CD14-positive monocyte (primary cell): ENCODE results near the gene SETD6. TPM values are rescaled to one million over a fixed set of nuclear protein-coding genes. Genes with fewer than 3 reads are reported as not detected.

Source experiments
- DNase-seq, 3 donors: peaks; one replicate each; pipeline ENCODE4 v3.0.0-alpha.2; 2011 to 2022
- H2AFZ ChIP-seq: 2 replicates; pipeline ENCODE4 v1.6.0; 2012; ENCODE audit warnings: mild to moderate bottlenecking, low read depth, low read length, inconsistent platforms; ENCODE audit not compliant: insufficient read depth, poor library complexity, severe bottlenecking
- H3K27ac ChIP-seq, 2 donors: 1 replicate in 1 of 2; 2 replicates in 1 of 2; pipeline ENCODE4 v1.5.1; 2012 to 2013; ENCODE audit warnings: low read length in 2 of 2, control low read depth in 1 of 2, inconsistent platforms in 1 of 2, low read depth in 1 of 2, mild to moderate bottlenecking in 1 of 2
- H3K27me3 ChIP-seq, 2 donors: one replicate each; pipeline versions ENCODE4 v1.6.0 to v1.6.1; 2011 to 2013; ENCODE audit warnings: low read length in 2 of 2; ENCODE audit not compliant: control insufficient read depth in 2 of 2, insufficient read depth in 2 of 2
- H3K36me3 ChIP-seq, 2 donors: replicated peaks in 1 of 2; 1 replicate in 1 of 2; 2 replicates in 1 of 2; pipeline versions ENCODE4 v1.5.1 to v1.6.1; 2012 to 2013; ENCODE audit warnings: low read length in 2 of 2, control low read depth in 1 of 2, inconsistent platforms in 1 of 2, mild to moderate bottlenecking in 1 of 2; ENCODE audit not compliant: insufficient read depth in 2 of 2, control insufficient read depth in 1 of 2
- H3K4me1 ChIP-seq, 2 donors: 1 replicate in 1 of 2; 2 replicates in 1 of 2; pipeline versions ENCODE4 v1.5.1 to v1.6.1; 2012 to 2013; ENCODE audit warnings: low read length in 2 of 2, control low read depth in 1 of 2, inconsistent platforms in 1 of 2, mild to moderate bottlenecking in 1 of 2, moderate library complexity in 1 of 2; ENCODE audit not compliant: insufficient read depth in 2 of 2, control insufficient read depth in 1 of 2
- H3K4me2 ChIP-seq: replicated peaks from 2 replicates; pipeline ENCODE3; 2012; ENCODE audit warnings: low read length, moderate library complexity, mild to moderate bottlenecking; ENCODE audit not compliant: poor library complexity, severe bottlenecking; ENCODE audit errors: extremely low read depth
- H3K4me3 ChIP-seq, 3 experiments: fragments of 200-600 bp in 1 of 3; sonication (generic) in 1 of 3; replicated peaks in 1 of 3; 1 replicate in 2 of 3; 2 replicates in 1 of 3; pipeline ENCODE4 v1.5.1; 2011 to 2013; ENCODE audit warnings: low read length in 3 of 3, mild to moderate bottlenecking in 3 of 3, control low read depth in 2 of 3, low read depth in 2 of 3, inconsistent platforms in 1 of 3, moderate library complexity in 1 of 3
- H3K79me2 ChIP-seq: 2 replicates; pipeline ENCODE4 v1.6.0; 2012; ENCODE audit warnings: mild to moderate bottlenecking, control low read depth, inconsistent platforms, low read length, moderate library complexity; ENCODE audit not compliant: insufficient read depth
- H3K9ac ChIP-seq: 2 replicates; pipeline ENCODE4 v1.6.0; 2017; ENCODE audit warnings: low read length, mild to moderate bottlenecking; ENCODE audit not compliant: insufficient read depth, poor library complexity, severe bottlenecking
- H3K9me3 ChIP-seq, 2 donors: replicated peaks in 1 of 2; 1 replicate in 1 of 2; 2 replicates in 1 of 2; pipeline versions ENCODE4 v1.5.1 to v1.6.1; 2012 to 2013; ENCODE audit warnings: low read length in 2 of 2, control low read depth in 1 of 2; ENCODE audit not compliant: control insufficient read depth in 1 of 2, insufficient read depth in 1 of 2
- H4K20me1 ChIP-seq: 2 replicates; pipeline ENCODE4 v1.6.0; 2012; ENCODE audit warnings: mild to moderate bottlenecking, low read length, control low read depth, moderate library complexity; ENCODE audit not compliant: insufficient read depth
- H3K27ac Mint-ChIP-seq, 7 donors: one replicate each; pipeline ENCODE4 v1.8.0; 2020; ENCODE audit warnings: mild to moderate bottlenecking in 7 of 7, mixed read lengths in 7 of 7, moderate library complexity in 6 of 7, inconsistent platforms in 2 of 7
- H3K27me3 Mint-ChIP-seq, 3 donors: one replicate each; pipeline ENCODE4 v1.8.0; 2021 to 2022; ENCODE audit warnings: low read depth in 3 of 3, mild to moderate bottlenecking in 3 of 3, mixed read lengths in 3 of 3, moderate library complexity in 3 of 3, inconsistent platforms in 1 of 3
- H3K36me3 Mint-ChIP-seq, 2 donors: one replicate each; pipeline ENCODE4 v1.8.0; 2020; ENCODE audit warnings: mixed read lengths in 2 of 2, inconsistent platforms in 1 of 2, mild to moderate bottlenecking in 1 of 2
- H3K4me1 Mint-ChIP-seq: one replicate; pipeline ENCODE4 v1.8.0; 2020; ENCODE audit warnings: mild to moderate bottlenecking, mixed read lengths
- H3K4me3 Mint-ChIP-seq, 2 donors: one replicate each; pipeline ENCODE4 v1.8.0; 2020; ENCODE audit warnings: mild to moderate bottlenecking in 2 of 2, mixed read lengths in 2 of 2, moderate library complexity in 1 of 2
- H3K9me3 Mint-ChIP-seq, 7 donors: one replicate each; pipeline ENCODE4 v1.8.0; 2020 to 2022; ENCODE audit warnings: mixed read lengths in 7 of 7, mild to moderate bottlenecking in 6 of 7, moderate library complexity in 6 of 7, inconsistent platforms in 2 of 7
- WGBS: methylation state at CpG from one replicate; pipeline ENCODE4 v1.1.5; 2013; ENCODE audit warnings: missing lambda C conversion rate; ENCODE audit not compliant: insufficient coverage; 5-methylcytosine and 5-hydroxymethylcytosine counted together
- intact Hi-C, 2 donors: fragments of 100-400 bp; cut with micrococcal nuclease; formaldehyde crosslinking; loops; one replicate each; pipeline versions ENCODE4 v1.15.0 to v1.15.1; 2023
- polyA plus RNA-seq, 3 donors: library from polyadenylated mRNA; depleted of rRNA in 1 of 3; unstranded in 2 of 3; stranded (reverse) in 1 of 3; fragments of 300-500 nt in 2 of 3; fragments of >200 nt in 1 of 3; fragmentation: Illumina TruSeq in 2 of 3; gene quantifications; 1 replicate in 2 of 3; 2 replicates in 1 of 3; pipeline ENCODE4 v1.2.3, GENCODE V29; 2012 to 2021
- TF ChIP-seq, protein P1 (sequence below): fragments of 200-600 bp; IDR thresholded peaks from one replicate; pipeline ENCODE4 v1.8.0; 2022; ENCODE audit warnings: antibody characterized with exemption, mild to moderate bottlenecking

SETD6 gene
- polyA plus RNA-seq, 3 donors = 2.5 to 13.7 (median 3.4) TPM

DNA sequence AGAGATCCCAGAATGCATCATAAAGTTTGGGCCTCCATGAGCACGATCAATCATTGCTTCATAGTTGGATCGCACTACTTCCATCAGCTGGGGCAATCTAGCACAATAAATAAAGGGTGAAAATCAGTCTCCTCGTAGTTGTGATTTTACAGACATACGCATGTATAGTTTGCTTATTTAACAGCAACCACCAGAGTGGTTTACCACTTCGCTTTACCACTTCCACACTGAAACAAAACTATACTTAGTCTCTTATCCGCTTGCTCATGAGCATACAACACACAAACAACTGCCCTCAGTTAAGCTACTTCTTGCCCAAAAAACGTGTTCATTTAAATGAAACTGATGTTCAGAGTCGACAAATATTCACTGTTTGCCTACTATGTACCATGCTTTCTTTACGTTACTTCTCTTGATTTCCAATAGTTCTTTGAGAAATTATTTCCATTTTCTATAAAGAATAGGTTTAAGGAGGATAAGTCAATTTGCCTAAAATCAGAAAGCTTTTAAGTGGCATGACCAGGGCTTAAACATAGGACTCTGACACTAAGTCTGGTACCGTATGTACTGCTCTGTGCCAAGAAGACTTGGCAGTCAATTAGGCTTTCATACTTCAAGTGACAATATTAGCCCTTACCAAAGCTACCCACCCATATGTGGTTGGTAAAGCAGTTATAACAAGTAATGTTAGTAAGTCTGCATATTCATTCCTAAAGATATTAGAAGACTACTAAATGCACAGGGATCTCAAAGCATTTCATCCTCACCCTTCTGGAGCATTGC is 22.0 kb downstream of the SETD6 start:
- Mint-ChIP-seq H3K27me3 (no peaks in the 10 kb centered on the region), H3K9me3 (no peaks in the 10 kb centered on the region), H3K4me1 (no peaks in the 10 kb centered on the region), H3K27ac (no peak overlapping the region), H3K36me3 (peaks cover 88 to 98% of the 10 kb centered on the region in 2 donors), H3K4me3 (no peak overlapping the region)
- Histone ChIP-seq H3K9me3 (no peaks in the 10 kb centered on the region), H3K4me1 (no peaks in the 10 kb centered on the region), H3K36me3 (peaks cover 97 to 100% of the 10 kb centered on the region in 2 donors), H3K79me2 (no peaks in the 10 kb centered on the region), H3K27me3 (no peaks in the 10 kb centered on the region), H3K4me2 (no peak overlapping the region), H3K27ac (peak overlapping the region in 1 of 2 donors; percentile 6), H3K9ac (no peak overlapping the region), H2AFZ (no peak overlapping the region), H3K4me3 (no peak overlapping the region), H4K20me1 (peaks cover 29% of the 10 kb centered on the region)
- no peak for DNase-seq
- TF ChIP-seq, protein P1, sequence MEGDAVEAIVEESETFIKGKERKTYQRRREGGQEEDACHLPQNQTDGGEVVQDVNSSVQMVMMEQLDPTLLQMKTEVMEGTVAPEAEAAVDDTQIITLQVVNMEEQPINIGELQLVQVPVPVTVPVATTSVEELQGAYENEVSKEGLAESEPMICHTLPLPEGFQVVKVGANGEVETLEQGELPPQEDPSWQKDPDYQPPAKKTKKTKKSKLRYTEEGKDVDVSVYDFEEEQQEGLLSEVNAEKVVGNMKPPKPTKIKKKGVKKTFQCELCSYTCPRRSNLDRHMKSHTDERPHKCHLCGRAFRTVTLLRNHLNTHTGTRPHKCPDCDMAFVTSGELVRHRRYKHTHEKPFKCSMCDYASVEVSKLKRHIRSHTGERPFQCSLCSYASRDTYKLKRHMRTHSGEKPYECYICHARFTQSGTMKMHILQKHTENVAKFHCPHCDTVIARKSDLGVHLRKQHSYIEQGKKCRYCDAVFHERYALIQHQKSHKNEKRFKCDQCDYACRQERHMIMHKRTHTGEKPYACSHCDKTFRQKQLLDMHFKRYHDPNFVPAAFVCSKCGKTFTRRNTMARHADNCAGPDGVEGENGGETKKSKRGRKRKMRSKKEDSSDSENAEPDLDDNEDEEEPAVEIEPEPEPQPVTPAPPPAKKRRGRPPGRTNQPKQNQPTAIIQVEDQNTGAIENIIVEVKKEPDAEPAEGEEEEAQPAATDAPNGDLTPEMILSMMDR = no peak
- intact Hi-C loops = loop anchor here in 1 of 2 donors (5.0 kb wide), 1 partner anchor 40 kb away; no protein-coding TSS in a partner anchor
- 82% methylated on average over 4 of the region's 10 CpGs for WGBS

DNA sequence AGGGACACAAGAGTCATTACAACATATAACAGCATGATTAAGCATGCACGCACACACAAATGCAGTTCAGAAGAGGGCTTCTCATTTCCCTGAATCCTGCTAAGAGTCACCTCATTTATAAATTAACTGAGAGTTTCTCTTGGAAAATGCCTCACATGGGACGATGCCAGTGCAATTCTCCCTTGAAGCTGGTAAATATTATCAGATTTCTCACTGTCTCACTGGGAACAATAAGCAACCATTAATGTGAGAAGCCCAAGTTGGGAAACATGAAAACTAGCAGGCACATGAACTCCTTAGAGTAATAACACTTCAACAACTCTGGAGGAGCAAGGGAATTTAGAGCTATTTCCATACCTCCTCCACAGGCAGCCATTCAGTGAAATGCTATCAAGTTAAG is 26.4 kb downstream of the SETD6 start:
- no peak overlapping the region for H3K4me3 ChIP-seq
- TF ChIP-seq, protein P1 = no peak
- no peak overlapping the region for H2AFZ ChIP-seq
- no peak for DNase-seq
- no peaks in the 10 kb centered on the region for H3K9me3 ChIP-seq
- H3K4me2 ChIP-seq = no peak overlapping the region
- H3K79me2 ChIP-seq = no peaks in the 10 kb centered on the region
- no CpG with 5 or more reads among the region's 2 CpGs for WGBS
- intact Hi-C loops = loop anchor here in 1 of 2 donors (5.0 kb wide), 1 partner anchor 41 kb away; no protein-coding TSS in a partner anchor
- H4K20me1 ChIP-seq = peaks cover 38% of the 10 kb centered on the region
- Mint-ChIP-seq H3K4me3 (no peak overlapping the region), H3K36me3 (peaks cover 92 to 98% of the 10 kb centered on the region in 2 donors), H3K4me1 (no peaks in the 10 kb centered on the region), H3K9me3 (no peaks in the 10 kb centered on the region), H3K27ac (no peak overlapping the region), H3K27me3 (no peaks in the 10 kb centered on the region)
- H3K27me3 ChIP-seq = no peaks in the 10 kb centered on the region
- no peak overlapping the region for H3K9ac ChIP-seq
- H3K36me3 ChIP-seq = peaks cover 99 to 100% of the 10 kb centered on the region in 2 donors
- no peaks in the 10 kb centered on the region for H3K4me1 ChIP-seq
- H3K27ac ChIP-seq = peak overlapping the region in 1 of 2 donors; percentile 12
